SK-N-SH (cell line): ENCODE results near the gene NTRK2. TPM values are rescaled to one million over a fixed set of nuclear protein-coding genes. Genes with fewer than 3 reads are reported as not detected.

Experiments
- CTCF ChIA-PET: fragments of 300-600, 350-600 bp; formaldehyde crosslinking; extraction: SDS; loops from one replicate; lab custom pipeline; 2021; lab: Yijun Ruan, JAX
- POLR2A ChIA-PET: fragments of 350-600 bp; sonication (Branson Sonifier 250); formaldehyde crosslinking; extraction: SDS; loops from one replicate; lab custom pipeline; 2020; ENCODE audit warnings: antibody characterized with exemption, inconsistent platforms; lab: Yijun Ruan, JAX
- DNase-seq: peaks from one replicate; pipeline ENCODE4 v3.0.0; 2012
- H2AFZ ChIP-seq: fragments of 200-600 bp; sonication (generic); 2 replicates; pipeline ENCODE4 v1.8.1; 2016; ENCODE audit warnings: antibody characterized with exemption, mild to moderate bottlenecking, low read depth
- H3F3A ChIP-seq: fragments of 200-600 bp; sonication (generic); replicated peaks from 2 replicates; pipeline ENCODE3; 2016; ENCODE audit warnings: antibody characterized with exemption, mild to moderate bottlenecking; ENCODE audit not compliant: insufficient read depth
- H3K27ac ChIP-seq, 2 experiments: fragments of 200-500 bp in 1 of 2; fragments of 200-600 bp in 1 of 2; sonication (Bioruptor generic) in 1 of 2; sonication (generic), shearing (Covaris generic) in 1 of 2; 2 replicates each; pipeline versions ENCODE4 v1.5.1 to v1.6.1; 2014 to 2016; ENCODE audit warnings: low read depth in 2 of 2, inconsistent platforms in 1 of 2, low read length in 1 of 2, mild to moderate bottlenecking in 1 of 2, mixed read lengths in 1 of 2
- H3K27me3 ChIP-seq: fragments of 200-600 bp; sonication (generic), shearing (Covaris generic); 2 replicates; pipeline ENCODE4 v1.6.1; 2016; ENCODE audit warnings: mixed run types; ENCODE audit not compliant: insufficient read depth
- H3K36me3 ChIP-seq, 2 experiments: fragments of 200-500 bp in 1 of 2; fragments of 200-600 bp in 1 of 2; sonication (Bioruptor generic) in 1 of 2; sonication (generic) in 1 of 2; replicated peaks in 1 of 2; 2 replicates each; pipeline versions ENCODE3 to v1.5.1; 2014 to 2016; ENCODE audit warnings: low read length in 1 of 2, mild to moderate bottlenecking in 1 of 2; ENCODE audit not compliant: insufficient read depth in 2 of 2, control insufficient read depth in 1 of 2
- H3K4me1 ChIP-seq, 2 experiments: fragments of 200-500 bp in 1 of 2; fragments of 200-600 bp in 1 of 2; sonication (Bioruptor generic) in 1 of 2; sonication (generic), shearing (Covaris generic) in 1 of 2; 2 replicates each; pipeline versions ENCODE4 v1.5.1 to v1.6.1; 2014 to 2016; ENCODE audit warnings: low read depth in 1 of 2, low read length in 1 of 2, mixed run types in 1 of 2; ENCODE audit not compliant: insufficient read depth in 2 of 2, control insufficient read depth in 1 of 2
- H3K4me2 ChIP-seq: fragments of 200-600 bp; sonication (generic), shearing (Covaris generic); 2 replicates; pipeline ENCODE4 v1.6.1; 2017; ENCODE audit warnings: mixed run types
- H3K4me3 ChIP-seq, 2 experiments: fragments of 200-500 bp in 1 of 2; fragments of 200-600 bp in 1 of 2; sonication (Bioruptor generic) in 1 of 2; sonication (generic), shearing (Covaris generic) in 1 of 2; 2 replicates each; pipeline versions ENCODE4 v1.5.1 to v1.8.1; 2014 to 2016; ENCODE audit warnings: low read depth in 2 of 2, inconsistent platforms in 1 of 2, low read length in 1 of 2, mild to moderate bottlenecking in 1 of 2, mixed read lengths in 1 of 2, moderate library complexity in 1 of 2
- H3K79me2 ChIP-seq: fragments of 200-600 bp; sonication (generic); 2 replicates; pipeline ENCODE4 v1.8.1; 2017; ENCODE audit warnings: mild to moderate bottlenecking; ENCODE audit not compliant: insufficient read depth
- H3K9ac ChIP-seq: fragments of 200-600 bp; sonication (generic); 2 replicates; pipeline ENCODE4 v1.6.1; 2017; ENCODE audit warnings: mixed run types
- H3K9me2 ChIP-seq: fragments of 200-600 bp; sonication (generic); 2 replicates; pipeline ENCODE4 v1.6.1; 2017; ENCODE audit warnings: mixed run types
- H3K9me3 ChIP-seq: fragments of 200-600 bp; sonication (generic); 2 replicates; pipeline ENCODE4 v1.6.1; 2017; ENCODE audit warnings: mixed run types, mild to moderate bottlenecking, moderate library complexity
- H4K20me1 ChIP-seq: fragments of 200-600 bp; sonication (generic); 2 replicates; pipeline ENCODE4 v1.6.1; 2017; ENCODE audit warnings: mild to moderate bottlenecking, mixed run types; ENCODE audit not compliant: insufficient read depth
- EP300 ChIP-seq, 2 experiments: IDR thresholded peaks; 2 replicates each; pipeline versions ENCODE4 v1.4.0 to v1.6.1; 2012; ENCODE audit warnings: borderline replicate concordance in 1 of 2, low read depth in 1 of 2, low read length in 1 of 2
- GABPA ChIP-seq: IDR thresholded peaks from 2 replicates; pipeline ENCODE4 v1.4.0; 2012; ENCODE audit warnings: low read depth, mild to moderate bottlenecking
- GATA2 ChIP-seq: sonication (generic); formaldehyde crosslinking; IDR thresholded peaks from 2 replicates; pipeline ENCODE4 v1.5.0; 2020; ENCODE audit warnings: mild to moderate bottlenecking, missing genetic modification reagents
- JUND ChIP-seq: IDR thresholded peaks from 2 replicates; pipeline ENCODE4 v1.4.0; 2012
- NFIC ChIP-seq: IDR thresholded peaks from 2 replicates; pipeline ENCODE4 v1.4.0; 2012; ENCODE audit warnings: borderline replicate concordance
- POLR2AphosphoS5 ChIP-seq: IDR thresholded peaks from 2 replicates; pipeline ENCODE4 v1.6.1; 2012; ENCODE audit warnings: low read depth, low read length
- RFX5 ChIP-seq: IDR thresholded peaks from 2 replicates; pipeline ENCODE4 v1.6.1; 2012; ENCODE audit warnings: mild to moderate bottlenecking, improper control_type of control experiment, low read length
- SMC3 ChIP-seq: IDR thresholded peaks from 2 replicates; pipeline ENCODE4 v1.6.1; 2012; ENCODE audit warnings: low read depth, low read length, improper control_type of control experiment
- TEAD4 ChIP-seq: IDR thresholded peaks from 2 replicates; pipeline ENCODE4 v1.4.0; 2012; ENCODE audit warnings: mild to moderate bottlenecking, borderline replicate concordance; ENCODE audit not compliant: insufficient read depth
- WGBS: methylation state at CpG from one replicate; pipeline ENCODE4 v1.1.6; 2017; ENCODE audit warnings: low lambda C conversion rate; 5-methylcytosine and 5-hydroxymethylcytosine counted together
- polyA plus RNA-seq, 3 experiments: library from polyadenylated mRNA; depleted of rRNA; stranded (reverse); fragments of >200 nt; gene quantifications; 2 replicates each; pipeline ENCODE4 v1.2.3, GENCODE V29; 2012
- TF ChIP-seq, protein P1 (sequence below): fragments of 150-350 bp; IDR thresholded peaks from 2 replicates; pipeline ENCODE4 v1.6.1; 2016; ENCODE audit warnings: mild to moderate bottlenecking, low read depth, low read length
- TF ChIP-seq, protein P2 (sequence below): IDR thresholded peaks from 2 replicates; pipeline ENCODE4; 2012
- TF ChIP-seq, protein P3 (sequence below): IDR thresholded peaks from 2 replicates; pipeline ENCODE4 v1.6.1; 2012; ENCODE audit warnings: mild to moderate bottlenecking, low read depth, low read length, moderate library complexity

Gene NTRK2
- polyA plus RNA-seq, 1 of the 3 experiments (the other 2 are of a cell fraction) = 0.05 TPM

- TF ChIP-seq, protein P1, sequence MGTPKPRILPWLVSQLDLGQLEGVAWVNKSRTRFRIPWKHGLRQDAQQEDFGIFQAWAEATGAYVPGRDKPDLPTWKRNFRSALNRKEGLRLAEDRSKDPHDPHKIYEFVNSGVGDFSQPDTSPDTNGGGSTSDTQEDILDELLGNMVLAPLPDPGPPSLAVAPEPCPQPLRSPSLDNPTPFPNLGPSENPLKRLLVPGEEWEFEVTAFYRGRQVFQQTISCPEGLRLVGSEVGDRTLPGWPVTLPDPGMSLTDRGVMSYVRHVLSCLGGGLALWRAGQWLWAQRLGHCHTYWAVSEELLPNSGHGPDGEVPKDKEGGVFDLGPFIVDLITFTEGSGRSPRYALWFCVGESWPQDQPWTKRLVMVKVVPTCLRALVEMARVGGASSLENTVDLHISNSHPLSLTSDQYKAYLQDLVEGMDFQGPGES = no peak
Measured at GRCh38 chr9:84849049-84849448, 179.5 kb downstream of the NTRK2 start (continued).

DNA sequence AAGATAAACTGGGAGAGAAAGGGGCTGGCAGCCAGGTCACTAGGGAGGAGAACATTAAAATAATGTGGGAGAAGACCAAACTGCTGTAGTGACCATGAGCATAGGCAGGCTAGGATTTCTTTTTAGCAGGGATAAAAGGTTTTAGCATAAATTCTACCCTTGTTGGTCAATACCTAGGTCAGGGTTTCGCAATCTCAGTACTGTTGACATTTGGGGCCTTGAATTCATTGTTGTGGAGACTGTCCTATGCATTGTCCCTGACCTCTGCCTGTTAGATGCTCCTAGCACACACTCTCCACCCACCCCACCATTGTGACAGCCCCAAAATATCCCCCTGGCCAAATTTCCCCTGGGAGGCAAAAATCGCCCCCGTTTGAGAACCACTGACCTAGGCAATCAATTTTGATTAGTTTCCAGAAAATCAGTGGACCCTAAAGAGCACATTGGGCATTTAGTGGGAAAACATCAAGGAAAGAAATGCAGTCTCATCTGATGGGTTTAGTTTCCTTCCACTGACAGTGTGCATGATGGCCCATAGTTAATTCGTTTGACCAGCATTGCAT is 181.4 kb downstream of the NTRK2 start:
- Histone ChIP-seq H3F3A (no peaks in the 10 kb centered on the region), H3K36me3 (no peaks in the 10 kb centered on the region), H3K27ac (no peak overlapping the region), H3K9me3 (no peaks in the 10 kb centered on the region), H3K9ac (no peak overlapping the region), H3K79me2 (no peaks in the 10 kb centered on the region), H3K4me1 (0 out of 4 replicates have a peak, but pooled peaks cover 0 to 4% of the 10 kb centered on the region in 2 experiments), H3K27me3 (no peaks in the 10 kb centered on the region), H3K4me3 (no peak overlapping the region), H2AFZ (no peak overlapping the region), H4K20me1 (no peaks in the 10 kb centered on the region), H3K9me2 (no peaks in the 10 kb centered on the region), H3K4me2 (no peak overlapping the region)
- TF ChIP-seq POLR2AphosphoS5 (no peak), GATA2 (CRISPR knock-in tag) (no peak), TEAD4 (no peak), NFIC (no peak), JUND (no peak), GABPA (no peak), EP300 (IDR thresholded peaks at IDR 0.05; ENCODE audit: borderline replicate concordance in 1 of 2, low read depth in 1 of 2, low read length in 1 of 2) (no peak), RFX5 (no peak), SMC3 (no peak)
- TF ChIP-seq, protein P2, sequence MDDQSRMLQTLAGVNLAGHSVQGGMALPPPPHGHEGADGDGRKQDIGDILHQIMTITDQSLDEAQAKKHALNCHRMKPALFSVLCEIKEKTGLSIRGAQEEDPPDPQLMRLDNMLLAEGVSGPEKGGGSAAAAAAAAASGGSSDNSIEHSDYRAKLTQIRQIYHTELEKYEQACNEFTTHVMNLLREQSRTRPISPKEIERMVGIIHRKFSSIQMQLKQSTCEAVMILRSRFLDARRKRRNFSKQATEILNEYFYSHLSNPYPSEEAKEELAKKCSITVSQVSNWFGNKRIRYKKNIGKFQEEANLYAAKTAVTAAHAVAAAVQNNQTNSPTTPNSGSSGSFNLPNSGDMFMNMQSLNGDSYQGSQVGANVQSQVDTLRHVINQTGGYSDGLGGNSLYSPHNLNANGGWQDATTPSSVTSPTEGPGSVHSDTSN = no peak
- TF ChIP-seq, protein P1 = no peak
- TF ChIP-seq, protein P3, sequence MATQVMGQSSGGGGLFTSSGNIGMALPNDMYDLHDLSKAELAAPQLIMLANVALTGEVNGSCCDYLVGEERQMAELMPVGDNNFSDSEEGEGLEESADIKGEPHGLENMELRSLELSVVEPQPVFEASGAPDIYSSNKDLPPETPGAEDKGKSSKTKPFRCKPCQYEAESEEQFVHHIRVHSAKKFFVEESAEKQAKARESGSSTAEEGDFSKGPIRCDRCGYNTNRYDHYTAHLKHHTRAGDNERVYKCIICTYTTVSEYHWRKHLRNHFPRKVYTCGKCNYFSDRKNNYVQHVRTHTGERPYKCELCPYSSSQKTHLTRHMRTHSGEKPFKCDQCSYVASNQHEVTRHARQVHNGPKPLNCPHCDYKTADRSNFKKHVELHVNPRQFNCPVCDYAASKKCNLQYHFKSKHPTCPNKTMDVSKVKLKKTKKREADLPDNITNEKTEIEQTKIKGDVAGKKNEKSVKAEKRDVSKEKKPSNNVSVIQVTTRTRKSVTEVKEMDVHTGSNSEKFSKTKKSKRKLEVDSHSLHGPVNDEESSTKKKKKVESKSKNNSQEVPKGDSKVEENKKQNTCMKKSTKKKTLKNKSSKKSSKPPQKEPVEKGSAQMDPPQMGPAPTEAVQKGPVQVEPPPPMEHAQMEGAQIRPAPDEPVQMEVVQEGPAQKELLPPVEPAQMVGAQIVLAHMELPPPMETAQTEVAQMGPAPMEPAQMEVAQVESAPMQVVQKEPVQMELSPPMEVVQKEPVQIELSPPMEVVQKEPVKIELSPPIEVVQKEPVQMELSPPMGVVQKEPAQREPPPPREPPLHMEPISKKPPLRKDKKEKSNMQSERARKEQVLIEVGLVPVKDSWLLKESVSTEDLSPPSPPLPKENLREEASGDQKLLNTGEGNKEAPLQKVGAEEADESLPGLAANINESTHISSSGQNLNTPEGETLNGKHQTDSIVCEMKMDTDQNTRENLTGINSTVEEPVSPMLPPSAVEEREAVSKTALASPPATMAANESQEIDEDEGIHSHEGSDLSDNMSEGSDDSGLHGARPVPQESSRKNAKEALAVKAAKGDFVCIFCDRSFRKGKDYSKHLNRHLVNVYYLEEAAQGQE = no peak
- CTCF ChIA-PET = interaction anchor here (1.7 kb wide), 1 partner anchor 292 kb away, joined by 3 read pairs; no protein-coding TSS in a partner anchor
- WGBS = 76% methylated on average over 4 of the region's 4 CpGs
- DNase-seq = no peak
- POLR2A ChIA-PET = no interaction called here
